ENCODE data around the gene GATA3. TPM values are rescaled to one million over a fixed set of nuclear protein-coding genes. Genes with fewer than 3 reads are reported as not detected.

GATA3 gene
- total RNA-seq, 1 donor from 2014 or later: 3.2 TPM

- no peak for TF ChIP-seq CTCF (IDR thresholded peaks at IDR 0.05)
- H3K27ac ChIP-seq: no peak overlapping the region
- H3K27me3 ChIP-seq: no peaks in the 10 kb centered on the region
- intact Hi-C loops (cut with DNase I): no loop called here
- H3K9me3 ChIP-seq: no peaks in the 10 kb centered on the region
- no peak overlapping the region for H3K4me3 ChIP-seq
- no peaks in the 10 kb centered on the region for H3K4me1 ChIP-seq
- DNase-seq: no peak
- no peak for ATAC-seq
- no peaks in the 10 kb centered on the region for H3K36me3 ChIP-seq
Measured at GRCh38 chr10:8100366-8100765, 45.9 kb downstream of the GATA3 start.

GRCh38 chr10:8102708-8103401 lies 48.4 kb downstream of the GATA3 start:
- no peak for TF ChIP-seq CTCF (IDR thresholded peaks at IDR 0.05)
- DNase-seq: no peak
- Histone ChIP-seq H3K36me3 (no peaks in the 10 kb centered on the region), H3K9me3 (no peaks in the 10 kb centered on the region), H3K27me3 (no peaks in the 10 kb centered on the region), H3K4me3 (no peak overlapping the region), H3K27ac (no peak overlapping the region), H3K4me1 (no peaks in the 10 kb centered on the region)
- intact Hi-C loops (cut with DNase I): no loop called here
- peak; percentile 31 for ATAC-seq

- no peaks in the 10 kb centered on the region for H3K9me3 ChIP-seq
- no peak for TF ChIP-seq CTCF (IDR thresholded peaks at IDR 0.05)
- no peaks in the 10 kb centered on the region for H3K27me3 ChIP-seq
- H3K4me1 ChIP-seq: no peaks in the 10 kb centered on the region
- no peak overlapping the region for H3K27ac ChIP-seq
- DNase-seq: no peak
- peak; percentile 75 for ATAC-seq
- H3K4me3 ChIP-seq: no peak overlapping the region
- no peaks in the 10 kb centered on the region for H3K36me3 ChIP-seq
- intact Hi-C loops (cut with DNase I): no loop called here
Measured at GRCh38 chr10:8103543-8103942, 49.1 kb downstream of the GATA3 start.

- no peak for ATAC-seq
- H3K9me3 ChIP-seq: no peaks in the 10 kb centered on the region
- DNase-seq: no peak
- H3K36me3 ChIP-seq: no peaks in the 10 kb centered on the region
- no peaks in the 10 kb centered on the region for H3K4me1 ChIP-seq
- intact Hi-C loops (cut with DNase I): no loop called here
- TF ChIP-seq CTCF (IDR thresholded peaks at IDR 0.05): no peak
- H3K4me3 ChIP-seq: no peak overlapping the region
- no peaks in the 10 kb centered on the region for H3K27me3 ChIP-seq
- no peak overlapping the region for H3K27ac ChIP-seq
Measured at GRCh38 chr10:8104005-8104404, 49.5 kb downstream of the GATA3 start.

GRCh38 chr10:8104721-8105120 lies 50.2 kb downstream of the GATA3 start:
- Histone ChIP-seq H3K36me3 (no peaks in the 10 kb centered on the region), H3K27me3 (no peaks in the 10 kb centered on the region), H3K9me3 (no peaks in the 10 kb centered on the region), H3K27ac (no peak overlapping the region), H3K4me3 (no peak overlapping the region), H3K4me1 (no peaks in the 10 kb centered on the region)
- no peak for ATAC-seq
- no peak for TF ChIP-seq CTCF (IDR thresholded peaks at IDR 0.05)
- intact Hi-C loops (cut with DNase I): no loop called here
- no peak for DNase-seq

GRCh38 chr10:8105932-8106331 lies 51.4 kb downstream of the GATA3 start:
- H3K36me3 ChIP-seq: no peaks in the 10 kb centered on the region
- H3K4me1 ChIP-seq: no peaks in the 10 kb centered on the region
- TF ChIP-seq CTCF (IDR thresholded peaks at IDR 0.05): no peak
- no peaks in the 10 kb centered on the region for H3K9me3 ChIP-seq
- H3K27ac ChIP-seq: no peak overlapping the region
- ATAC-seq: no peak
- no peak overlapping the region for H3K4me3 ChIP-seq
- no peaks in the 10 kb centered on the region for H3K27me3 ChIP-seq
- intact Hi-C loops (cut with DNase I): no loop called here
- DNase-seq: no peak
